ENCODE results near the gene PKD1. TPM values are rescaled to one million over a fixed set of nuclear protein-coding genes. Genes with fewer than 3 reads are reported as not detected.

PKD1 gene
- total and polyA plus RNA-seq, 2 of the 13 experiments (the other 11 are each of a cell fraction or from before 2014, with no cell fraction given) = 22.1 to 23.0 TPM

DNA sequence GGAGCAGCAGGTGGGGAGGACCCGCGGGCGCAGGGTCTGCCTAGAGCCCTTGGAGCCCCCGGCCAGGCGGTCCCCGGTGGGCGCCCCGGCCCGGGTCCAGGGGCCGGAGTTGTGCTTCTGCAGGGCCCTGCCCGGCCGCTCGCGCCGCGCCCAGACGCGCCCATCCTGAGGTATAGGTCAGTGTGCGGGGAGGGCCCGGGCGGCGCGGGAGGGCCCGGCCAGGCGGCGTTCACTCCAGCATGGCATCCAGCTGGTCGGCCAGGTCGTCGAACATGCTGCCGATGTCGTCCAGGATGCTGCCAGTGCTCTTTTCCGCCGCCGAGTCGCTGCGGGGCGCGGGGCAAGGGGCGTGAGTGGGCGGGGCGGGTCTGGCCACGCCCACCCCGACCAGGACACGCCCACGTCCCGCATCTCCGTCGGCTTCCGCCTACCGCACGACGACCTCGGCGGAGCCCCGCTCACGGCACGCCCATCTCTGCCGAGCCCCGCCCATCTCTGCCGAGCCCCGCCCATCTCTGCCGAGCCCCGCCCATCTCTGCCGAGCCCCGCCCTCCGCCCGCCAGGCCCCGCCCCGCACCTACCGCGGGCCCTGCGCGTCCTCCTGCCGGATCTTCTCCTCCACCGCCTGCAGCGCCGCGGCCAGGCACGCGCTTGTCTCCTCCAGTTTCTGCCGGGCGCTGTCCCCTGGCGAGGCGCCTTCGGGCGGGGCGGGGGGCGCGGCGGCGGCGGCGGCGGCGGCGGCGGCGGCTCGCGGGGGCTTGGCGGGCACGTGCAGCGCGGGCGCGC, 42.8 kb upstream of the PKD1 start:
- no peak for DNase-seq (ENCODE audit: low spot score)
- WGBS (ENCODE audit: low lambda C conversion rate) = 95% methylated on average over 96 of the region's 106 CpGs
- POLR2A ChIA-PET = interaction anchor here (1.7 kb wide), 1 partner anchor 23 kb away, joined by 5 read pairs; the partner anchor contains the start of gene TRAF7
- TF ChIP-seq KLF11 (CRISPR knock-in tag; IDR thresholded peaks at IDR 0.05) = no peak
- no peak for TF ChIP-seq SP1 (IDR thresholded peaks at IDR 0.05)
- peak; percentile 62; the same call in 1 of the 2 replicates for TF ChIP-seq SP1 (CRISPR knock-in tag; IDR thresholded peaks at IDR 0.05)
- TF ChIP-seq FOXP1 (IDR thresholded peaks at IDR 0.05) = no peak
- no peak for TF ChIP-seq FOXP1 (CRISPR knock-in tag; IDR thresholded peaks at IDR 0.05)
- no peak for TF ChIP-seq ZNF484 (CRISPR knock-in tag; IDR thresholded peaks at IDR 0.05; ENCODE audit: borderline replicate concordance, low read depth)
- TF ChIP-seq, protein P1, sequence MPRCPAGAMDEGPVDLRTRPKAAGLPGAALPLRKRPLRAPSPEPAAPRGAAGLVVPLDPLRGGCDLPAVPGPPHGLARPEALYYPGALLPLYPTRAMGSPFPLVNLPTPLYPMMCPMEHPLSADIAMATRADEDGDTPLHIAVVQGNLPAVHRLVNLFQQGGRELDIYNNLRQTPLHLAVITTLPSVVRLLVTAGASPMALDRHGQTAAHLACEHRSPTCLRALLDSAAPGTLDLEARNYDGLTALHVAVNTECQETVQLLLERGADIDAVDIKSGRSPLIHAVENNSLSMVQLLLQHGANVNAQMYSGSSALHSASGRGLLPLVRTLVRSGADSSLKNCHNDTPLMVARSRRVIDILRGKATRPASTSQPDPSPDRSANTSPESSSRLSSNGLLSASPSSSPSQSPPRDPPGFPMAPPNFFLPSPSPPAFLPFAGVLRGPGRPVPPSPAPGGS (CRISPR knock-in tag; IDR thresholded peaks at IDR 0.05) = no peak
- no peak for TF ChIP-seq ZSCAN22 (CRISPR knock-in tag; IDR thresholded peaks at IDR 0.05)
- no peak for TF ChIP-seq PTBP1 (IDR thresholded peaks at IDR 0.05; ENCODE audit: low read depth, low read length, poor library complexity, severe bottlenecking)
- 0 out of 2 replicates have a peak, but pooled peaks have one; percentile 58 for TF ChIP-seq ZBTB38 (CRISPR knock-in tag; IDR thresholded peaks at IDR 0.05)
- no peak for TF ChIP-seq ZNF891 (CRISPR knock-in tag; IDR thresholded peaks at IDR 0.05)
- no peak for TF ChIP-seq MED13 (CRISPR knock-in tag; IDR thresholded peaks at IDR 0.05)
- TF ChIP-seq, protein P2, sequence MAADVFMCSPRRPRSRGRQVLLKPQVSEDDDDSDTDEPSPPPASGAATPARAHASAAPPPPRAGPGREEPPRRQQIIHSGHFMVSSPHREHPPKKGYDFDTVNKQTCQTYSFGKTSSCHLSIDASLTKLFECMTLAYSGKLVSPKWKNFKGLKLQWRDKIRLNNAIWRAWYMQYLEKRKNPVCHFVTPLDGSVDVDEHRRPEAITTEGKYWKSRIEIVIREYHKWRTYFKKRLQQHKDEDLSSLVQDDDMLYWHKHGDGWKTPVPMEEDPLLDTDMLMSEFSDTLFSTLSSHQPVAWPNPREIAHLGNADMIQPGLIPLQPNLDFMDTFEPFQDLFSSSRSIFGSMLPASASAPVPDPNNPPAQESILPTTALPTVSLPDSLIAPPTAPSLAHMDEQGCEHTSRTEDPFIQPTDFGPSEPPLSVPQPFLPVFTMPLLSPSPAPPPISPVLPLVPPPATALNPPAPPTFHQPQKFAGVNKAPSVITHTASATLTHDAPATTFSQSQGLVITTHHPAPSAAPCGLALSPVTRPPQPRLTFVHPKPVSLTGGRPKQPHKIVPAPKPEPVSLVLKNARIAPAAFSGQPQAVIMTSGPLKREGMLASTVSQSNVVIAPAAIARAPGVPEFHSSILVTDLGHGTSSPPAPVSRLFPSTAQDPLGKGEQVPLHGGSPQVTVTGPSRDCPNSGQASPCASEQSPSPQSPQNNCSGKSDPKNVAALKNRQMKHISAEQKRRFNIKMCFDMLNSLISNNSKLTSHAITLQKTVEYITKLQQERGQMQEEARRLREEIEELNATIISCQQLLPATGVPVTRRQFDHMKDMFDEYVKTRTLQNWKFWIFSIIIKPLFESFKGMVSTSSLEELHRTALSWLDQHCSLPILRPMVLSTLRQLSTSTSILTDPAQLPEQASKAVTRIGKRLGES (CRISPR knock-in tag; IDR thresholded peaks at IDR 0.05; ENCODE audit: borderline replicate concordance) = no peak
- TF ChIP-seq ARNTL (CRISPR knock-in tag; IDR thresholded peaks at IDR 0.05) = no peak
- no peak for TF ChIP-seq ZNF281 (CRISPR knock-in tag; IDR thresholded peaks at IDR 0.05; ENCODE audit: borderline replicate concordance)
- no peak for TF ChIP-seq KDM4B (CRISPR knock-in tag; IDR thresholded peaks at IDR 0.05)
- TF ChIP-seq ZBTB1 (CRISPR knock-in tag; IDR thresholded peaks at IDR 0.05; ENCODE audit: borderline replicate concordance) = no peak
- no peak for TF ChIP-seq ZNF576 (CRISPR knock-in tag; IDR thresholded peaks at IDR 0.05)
- no peak for TF ChIP-seq THAP11 (CRISPR knock-in tag; IDR thresholded peaks at IDR 0.05)

More for the DNA sequence above, 42.8 kb upstream of the PKD1 start:
- ATAC-seq (no peak), FAIRE-seq (no peak)
- CTCF ChIA-PET (ENCODE audit: low intra/inter-chr PET ratio, low total read pairs) = no interaction called here
- Histone ChIP-seq H3K79me2 (ENCODE audit: insufficient read depth, low read length) (no peaks in the 10 kb centered on the region), H3K27me3 (ENCODE audit: control insufficient read depth in 1 of 2, insufficient read depth in 2 of 2, low read length in 2 of 2) (no peaks in the 10 kb centered on the region), H4K20me1 (ENCODE audit: insufficient read depth, low read length) (no peaks in the 10 kb centered on the region), H3K27ac (ENCODE audit: extremely low read length, insufficient read depth, low read length) (no peak overlapping the region), H3K4me3 (replicated peaks in 1 of 3; ENCODE audit: insufficient read depth in 1 of 3, low read depth in 2 of 3, low read length in 3 of 3) (no peak overlapping the region), H3K9me3 (ENCODE audit: low read length) (no peaks in the 10 kb centered on the region), H2AFZ (ENCODE audit: low read length) (no peak overlapping the region), H3K4me2 (ENCODE audit: low read depth, low read length) (no peak overlapping the region), H3K9ac (ENCODE audit: insufficient read depth, low read depth, low read length) (no peak overlapping the region), H3K36me3 (replicated peaks in 1 of 2; ENCODE audit: control insufficient read depth in 1 of 2, insufficient read depth in 2 of 2, low read length in 2 of 2) (peaks cover 7 to 20% of the 10 kb centered on the region in 2 experiments; a peak in 2 of 5 replicates), H3K4me1 (ENCODE audit: insufficient read depth, low read length) (peaks cover 17% of the 10 kb centered on the region)
- intact Hi-C loops (cut with micrococcal nuclease; ENCODE audit: unreplicated experiment) = no loop called here
- BruUV-seq (replicated peaks) = no TSS peak
- in situ Hi-C loops (cut with HindIII; ENCODE audit: extremely low pct_ligation_motif_present, low pct_unique_long_range_greater_than_20kb) = no loop called here
